Activated naive CD8-positive, alpha-beta T cell treated with anti-CD3 and anti-CD28 coated beads, Interleukin-2, amount 50 U/mL, for 16 hours (primary cell): ENCODE measurements around the gene PUS3.

Source experiments
- DNase-seq: peaks from one replicate; pipeline ENCODE4 v3.0.0-alpha.2; 2020; ENCODE audit warnings: low read depth, low spot score

Gene PUS3

DNA sequence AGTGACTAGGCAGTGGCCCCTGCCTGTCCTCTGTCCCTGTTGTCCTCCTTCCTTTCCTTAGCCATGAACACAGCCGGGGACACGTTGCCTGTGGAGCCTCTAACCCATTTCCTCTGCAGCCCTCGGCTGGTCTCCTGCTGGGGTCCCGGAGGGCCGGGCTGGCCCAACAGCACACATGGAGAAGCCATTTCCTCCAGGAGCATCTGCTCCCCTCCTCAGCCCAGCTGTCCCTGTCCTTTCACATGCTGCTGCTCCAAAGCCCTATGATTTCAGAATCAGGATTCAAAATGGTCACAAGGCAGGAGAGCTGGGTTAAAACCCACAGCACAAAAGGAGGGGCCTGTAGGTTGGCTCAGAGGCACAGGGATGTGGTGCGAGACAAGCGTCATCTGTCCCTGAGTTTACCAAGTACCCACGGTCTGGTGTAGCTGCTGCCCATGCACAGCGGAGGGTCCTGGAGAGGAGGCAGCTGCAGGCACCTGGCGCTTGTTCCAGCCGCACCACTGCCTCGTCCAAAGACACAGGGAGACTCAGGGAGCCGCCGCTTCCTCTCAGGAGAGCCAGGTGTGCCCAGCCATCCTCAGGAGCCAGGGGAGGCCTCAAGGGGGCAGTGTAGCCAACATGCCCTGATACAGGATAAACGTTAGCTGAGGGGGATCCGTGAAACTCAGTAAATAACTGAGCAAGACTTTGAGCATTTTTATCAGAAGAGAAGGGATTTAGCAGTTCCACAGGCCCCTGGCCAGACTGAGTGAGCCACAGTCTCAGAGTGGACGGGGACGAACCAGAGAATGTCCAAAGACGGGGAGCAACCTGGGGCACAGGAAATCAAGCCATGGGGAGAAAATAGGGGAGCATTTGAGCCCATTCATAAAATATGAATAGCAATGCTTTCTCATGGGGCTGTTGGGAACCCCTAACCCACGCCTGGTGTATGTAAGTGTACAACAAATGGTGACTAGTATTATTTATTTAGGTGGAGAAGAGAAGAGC, 38.9 kb upstream of the PUS3 start:
- DNase-seq: no peak

DNA sequence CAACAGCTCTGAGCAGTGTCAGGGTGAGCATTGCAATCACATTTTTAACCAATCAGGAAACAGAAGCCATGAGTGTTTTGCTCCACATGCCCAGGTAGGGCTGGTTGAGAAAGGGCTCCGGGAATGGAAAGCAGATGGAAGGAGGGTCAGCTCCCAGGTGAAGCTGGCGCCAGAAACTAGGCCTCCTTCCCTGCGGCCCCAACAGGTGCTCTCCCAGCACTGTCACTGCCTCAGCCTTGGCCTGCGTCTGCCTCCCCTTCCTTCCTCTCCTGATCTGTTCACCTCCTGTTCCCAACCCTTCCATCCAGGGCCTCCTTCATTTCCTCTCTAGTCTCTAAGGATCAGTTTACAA, 38.2 kb upstream of the PUS3 start:
- no peak for DNase-seq

DNA sequence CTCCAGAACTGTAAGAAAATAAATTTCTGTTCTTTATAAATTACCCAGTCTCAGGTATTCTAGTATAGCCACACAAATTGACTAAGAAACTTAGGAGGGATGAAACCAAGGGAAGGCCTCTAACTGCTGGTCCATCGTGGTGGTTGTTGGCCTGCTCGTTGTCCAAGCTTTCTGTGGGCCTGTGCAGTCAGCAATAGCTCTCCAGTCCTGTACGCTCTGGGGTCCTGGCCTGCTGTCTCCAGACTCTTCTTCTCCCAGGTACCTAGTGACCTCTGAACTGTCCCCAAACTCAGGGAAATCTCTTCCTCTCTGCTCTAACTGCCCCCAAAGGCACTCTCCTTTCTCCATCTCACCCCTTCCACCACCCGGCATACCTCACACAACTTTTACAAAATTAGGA, 37.1 kb upstream of the PUS3 start:
- no peak for DNase-seq

DNA sequence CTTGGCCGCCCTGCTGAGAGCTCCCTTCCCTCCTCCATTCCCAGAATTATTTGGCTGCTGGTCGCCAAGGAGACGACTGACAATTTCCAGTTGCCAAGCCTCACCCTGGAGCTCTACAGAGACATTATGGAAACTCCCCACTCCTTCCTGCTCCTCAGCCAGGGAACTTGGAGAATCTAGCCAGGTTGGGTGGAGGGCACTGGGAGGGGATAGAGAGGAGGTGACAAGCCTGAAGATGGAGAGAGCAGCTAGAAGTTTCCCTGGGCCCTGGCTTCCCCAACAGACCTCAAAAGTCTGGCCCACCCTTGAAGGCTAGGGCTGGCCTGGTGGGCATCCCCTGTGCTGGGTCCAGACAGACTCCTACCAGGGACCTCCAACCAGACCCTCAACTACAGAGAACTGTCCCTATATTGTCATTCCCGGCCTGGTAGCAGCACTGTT, 36.1 kb upstream of the PUS3 start:
- no peak for DNase-seq

DNA sequence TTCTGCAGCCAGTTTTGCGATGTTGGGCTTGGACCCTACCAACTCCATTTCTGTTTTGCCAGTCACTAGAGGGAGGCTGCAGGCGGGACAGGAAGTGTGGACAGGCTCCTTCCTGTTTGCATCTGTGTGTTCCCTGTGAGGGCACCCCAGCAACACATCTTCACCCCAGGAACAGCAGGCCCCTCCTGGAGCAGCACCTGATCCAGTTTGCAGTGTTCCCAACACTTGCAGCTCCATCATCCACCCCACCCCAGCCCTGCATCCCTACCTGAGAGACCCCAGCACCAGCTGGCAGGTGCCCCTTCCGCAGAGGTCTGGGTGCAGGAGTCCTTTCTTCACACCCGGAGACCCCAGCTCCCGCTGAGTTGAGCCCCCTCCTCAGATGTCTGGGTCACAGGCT, 35.4 kb upstream of the PUS3 start:
- no peak for DNase-seq

DNA sequence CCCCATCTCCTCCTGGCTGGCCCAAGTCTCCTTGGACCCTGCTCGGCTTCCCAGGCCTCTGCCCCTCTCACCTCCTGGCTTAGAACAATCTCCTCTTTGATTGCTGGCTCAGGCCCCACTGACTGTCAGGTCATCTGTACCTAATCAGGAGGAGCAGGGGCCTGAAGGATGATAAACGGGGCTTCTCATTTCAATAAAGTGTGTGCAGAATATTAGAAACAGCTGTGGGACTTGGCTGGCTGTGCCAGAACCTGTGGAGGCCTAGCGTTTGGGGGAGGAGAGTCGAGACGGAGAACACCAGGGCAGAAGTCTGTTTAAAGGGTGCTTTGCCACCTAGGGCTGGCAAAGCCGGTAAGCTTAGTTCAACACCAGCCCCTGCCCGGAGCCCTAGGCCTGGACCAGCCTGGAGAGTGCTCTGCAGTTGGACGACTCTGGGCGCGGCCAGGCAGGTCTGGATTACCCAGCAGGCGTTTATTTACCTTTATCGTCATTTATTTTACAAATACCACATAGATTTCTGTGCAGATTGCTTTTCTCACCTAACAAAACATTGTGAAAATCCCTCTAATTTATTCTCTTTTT, 32.7 kb upstream of the PUS3 start:
- DNase-seq: no peak

DNA sequence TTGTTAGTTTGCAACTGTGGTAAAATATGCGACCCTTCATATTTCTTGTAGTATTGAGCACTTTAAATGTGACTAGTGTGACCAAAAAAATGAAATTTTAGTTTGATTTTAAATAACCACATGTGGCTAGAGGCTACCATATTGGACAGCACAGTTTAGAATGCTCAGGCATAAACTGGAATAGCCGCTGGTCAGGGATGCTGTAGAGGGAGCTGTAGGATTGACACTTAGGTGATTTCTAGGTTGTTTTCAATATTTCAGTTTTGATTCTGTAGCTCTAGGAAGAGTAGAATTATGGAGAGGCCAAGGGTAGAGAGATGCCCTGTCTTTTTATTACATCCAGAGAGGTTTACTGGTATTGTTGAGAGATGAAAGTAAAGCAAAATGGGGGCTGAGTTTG, 32.0 kb upstream of the PUS3 start:
- DNase-seq: no peak

DNA sequence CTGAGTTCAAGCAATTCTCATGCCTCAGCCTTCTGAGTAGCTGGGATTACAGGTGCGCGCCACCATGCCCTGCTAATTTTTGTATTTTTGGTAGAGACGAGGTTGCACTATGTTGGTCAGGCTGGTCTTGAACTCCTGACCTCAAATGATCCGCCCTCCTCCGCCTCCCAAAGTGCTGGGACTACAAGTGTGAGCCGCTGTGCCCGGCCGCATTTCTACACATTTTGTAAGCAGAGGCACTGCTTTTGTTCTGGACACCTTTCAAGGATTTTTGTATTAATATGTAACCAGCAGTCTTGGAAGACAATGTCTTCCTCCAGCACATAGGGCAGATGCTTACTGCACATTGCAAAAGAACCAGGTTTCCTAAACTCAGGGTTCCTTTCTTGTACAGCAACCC, 31.5 kb upstream of the PUS3 start:
- no peak for DNase-seq

DNA sequence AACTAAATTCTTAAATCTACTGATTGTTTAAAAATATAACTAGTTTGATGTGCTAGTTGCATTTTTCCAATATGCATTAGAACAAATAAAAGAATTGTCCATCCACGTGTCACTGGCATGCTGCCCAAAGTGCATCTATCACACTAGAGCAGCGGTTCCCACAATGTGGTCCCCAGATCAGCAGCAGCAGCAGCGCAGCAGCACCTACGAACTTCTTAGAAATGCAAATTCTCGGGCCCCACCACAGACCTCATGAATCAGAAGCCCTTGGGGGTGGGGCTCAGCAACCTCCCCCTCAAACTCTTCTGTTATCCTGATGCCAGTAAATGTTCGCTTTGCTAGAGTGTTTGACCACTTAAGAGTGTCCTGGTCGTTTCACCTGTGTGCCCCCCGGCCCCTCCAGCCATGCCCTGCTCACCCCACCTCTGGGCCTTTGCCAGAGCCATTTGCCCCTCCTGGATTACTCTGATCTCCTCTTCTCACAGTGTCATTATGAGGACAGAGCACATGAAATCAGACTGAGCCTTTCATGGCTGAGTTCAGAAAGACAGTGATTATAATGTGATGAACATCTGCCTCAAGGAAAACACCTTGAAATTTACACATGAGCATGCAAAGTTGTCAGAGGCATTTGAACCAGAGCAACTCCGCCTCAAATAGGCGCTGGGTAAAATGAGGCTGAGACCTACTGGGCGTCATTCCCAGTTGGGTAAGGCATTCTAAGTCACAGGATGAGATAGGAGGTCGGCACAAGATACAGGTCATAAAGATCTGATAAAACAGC, 30.2 kb upstream of the PUS3 start:
- no peak for DNase-seq

DNA sequence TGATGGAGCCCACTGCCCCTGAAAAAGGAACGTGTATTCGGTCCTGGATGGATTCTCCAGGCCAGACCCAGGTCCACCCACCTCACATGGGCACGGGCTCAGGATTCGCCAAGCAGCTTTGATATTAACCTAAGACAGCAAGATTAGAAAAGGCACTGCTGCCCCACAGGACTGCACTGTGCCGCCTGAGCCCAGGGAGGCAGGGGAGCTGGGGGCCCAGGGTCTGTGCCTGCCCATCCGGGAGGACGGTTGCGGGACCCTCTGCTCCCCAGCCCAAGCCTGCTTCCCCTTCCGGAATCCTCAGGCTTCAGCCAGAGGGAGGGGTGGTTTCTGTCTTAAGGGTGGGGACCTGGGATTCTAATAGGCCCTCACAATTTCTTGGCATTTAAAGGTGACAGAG, 29.3 kb upstream of the PUS3 start:
- DNase-seq: no peak

DNA sequence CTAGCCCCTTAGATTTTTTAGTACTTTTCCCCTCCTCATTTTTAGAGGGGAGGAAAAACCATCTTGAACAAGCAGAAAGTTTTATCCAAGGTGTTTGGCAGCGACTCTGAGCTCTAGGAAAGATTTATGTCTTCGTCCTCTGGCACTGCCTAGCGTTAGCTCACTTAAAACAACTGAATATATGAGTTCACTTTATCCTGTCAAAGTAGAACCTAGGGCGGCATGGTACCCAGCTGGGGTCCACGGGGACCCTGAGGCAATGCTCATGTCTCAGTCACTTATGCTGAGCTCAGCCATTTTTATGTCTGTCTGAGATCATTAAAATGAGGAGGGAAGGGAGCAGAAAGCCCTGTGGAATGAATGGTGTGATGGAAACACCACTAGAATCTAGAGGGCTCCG, 28.7 kb upstream of the PUS3 start:
- no peak for DNase-seq

DNA sequence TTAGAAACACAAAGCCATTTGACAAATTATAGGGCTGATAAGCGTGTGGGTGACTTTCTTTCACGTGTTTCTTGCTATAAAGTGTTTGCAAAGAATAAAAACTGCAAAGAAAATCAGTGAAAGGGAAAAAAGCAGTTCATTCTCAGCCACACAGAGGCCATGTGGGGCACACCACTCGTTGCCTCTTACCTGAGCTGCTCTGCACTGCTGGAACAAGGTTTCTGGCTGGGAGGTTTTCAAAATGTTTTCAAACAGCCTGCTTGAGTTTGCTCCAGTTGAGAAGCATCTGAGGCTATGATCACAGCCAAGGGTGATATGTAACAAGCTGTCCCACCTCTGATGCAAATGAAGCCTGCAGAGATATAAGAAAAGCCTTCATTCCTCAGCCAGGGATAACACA, 28.1 kb upstream of the PUS3 start:
- DNase-seq: no peak

DNA sequence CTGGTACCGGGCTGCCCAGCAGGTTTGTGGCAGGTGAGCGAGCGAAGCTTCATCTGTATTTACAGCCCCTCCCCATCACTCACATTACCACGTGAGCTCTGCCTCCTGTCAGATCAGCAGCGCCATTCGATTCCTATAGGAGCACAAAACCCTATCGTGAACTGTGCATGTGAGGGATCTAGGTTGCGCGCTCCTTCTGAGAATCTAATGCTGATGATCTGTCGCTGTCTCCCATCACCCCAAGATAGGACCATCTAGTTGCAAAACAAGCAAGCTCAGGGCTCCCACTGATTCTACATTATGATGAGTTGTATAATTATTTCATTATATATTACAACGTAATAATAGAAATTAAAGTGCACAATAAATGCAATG, 27.1 kb upstream of the PUS3 start:
- no peak for DNase-seq

DNA sequence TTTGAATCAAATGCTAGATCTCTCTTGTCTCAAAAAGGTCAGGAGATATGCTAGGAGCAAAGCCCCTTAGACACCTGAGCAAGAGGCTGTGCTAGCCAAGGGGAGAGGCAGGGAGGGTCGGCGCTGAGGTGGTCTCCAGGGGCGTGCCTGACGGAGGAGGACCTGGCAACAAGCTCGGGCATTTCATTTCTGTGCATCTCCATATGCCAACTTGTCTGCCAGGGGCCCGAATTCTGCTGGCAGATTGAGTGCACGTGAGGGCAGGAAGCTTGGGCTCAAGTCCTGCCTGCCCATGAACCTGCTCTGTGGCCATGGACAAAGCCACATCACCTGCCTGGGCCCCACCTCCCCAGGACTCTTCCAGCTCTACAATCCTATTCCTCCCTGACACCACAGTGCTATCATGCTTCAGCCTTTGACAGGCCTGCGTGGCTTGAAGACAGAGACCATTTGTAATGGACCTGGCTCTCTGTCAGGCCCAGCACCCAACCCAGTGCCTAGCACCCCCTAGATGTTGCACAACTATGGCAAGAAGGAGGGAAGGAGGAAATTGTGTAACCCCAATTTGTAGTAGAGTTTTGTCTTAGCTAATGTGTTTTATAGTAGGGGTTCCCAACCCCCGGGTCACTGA, 26.6 kb upstream of the PUS3 start:
- DNase-seq: no peak

DNA sequence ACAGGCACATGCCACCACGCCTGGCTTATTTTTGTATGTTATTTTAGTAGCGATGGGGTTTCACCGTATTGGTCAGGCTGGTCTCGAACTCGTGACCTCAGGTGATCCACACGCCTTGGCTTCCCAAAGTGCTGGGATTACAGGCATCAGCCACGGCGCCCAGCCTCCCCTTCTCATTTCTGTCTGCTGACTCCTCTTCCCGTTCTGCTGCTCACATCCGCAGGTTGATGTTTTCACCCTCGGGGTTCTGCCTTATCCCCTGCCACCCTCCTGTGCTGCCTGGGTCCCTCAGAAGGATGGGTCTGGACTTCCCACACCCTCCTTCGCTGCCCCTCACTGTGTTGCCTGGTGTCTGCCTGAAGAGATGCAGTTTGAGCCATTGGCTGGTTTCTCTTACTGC, 23.7 kb upstream of the PUS3 start:
- DNase-seq: no peak

DNA sequence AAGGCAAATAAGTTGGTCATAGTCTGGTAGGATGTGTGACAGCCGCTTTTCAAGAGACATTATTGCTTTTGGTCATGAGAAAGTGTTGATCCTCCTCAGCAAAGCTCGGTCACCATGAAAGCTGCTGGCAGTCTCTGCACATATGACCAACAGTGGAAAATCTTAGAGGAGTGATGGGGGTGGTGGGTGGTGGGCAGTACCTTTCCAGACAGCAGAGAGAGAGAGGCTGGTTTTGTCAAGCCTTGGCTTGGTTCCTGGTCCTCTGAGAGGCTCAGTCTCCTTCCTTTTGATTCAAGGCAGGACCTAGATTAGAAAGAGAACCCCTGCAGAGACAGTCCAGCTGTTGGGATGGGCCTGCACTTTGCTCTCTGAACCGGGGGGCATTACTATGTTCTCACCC, 22.8 kb upstream of the PUS3 start:
- DNase-seq: no peak

DNA sequence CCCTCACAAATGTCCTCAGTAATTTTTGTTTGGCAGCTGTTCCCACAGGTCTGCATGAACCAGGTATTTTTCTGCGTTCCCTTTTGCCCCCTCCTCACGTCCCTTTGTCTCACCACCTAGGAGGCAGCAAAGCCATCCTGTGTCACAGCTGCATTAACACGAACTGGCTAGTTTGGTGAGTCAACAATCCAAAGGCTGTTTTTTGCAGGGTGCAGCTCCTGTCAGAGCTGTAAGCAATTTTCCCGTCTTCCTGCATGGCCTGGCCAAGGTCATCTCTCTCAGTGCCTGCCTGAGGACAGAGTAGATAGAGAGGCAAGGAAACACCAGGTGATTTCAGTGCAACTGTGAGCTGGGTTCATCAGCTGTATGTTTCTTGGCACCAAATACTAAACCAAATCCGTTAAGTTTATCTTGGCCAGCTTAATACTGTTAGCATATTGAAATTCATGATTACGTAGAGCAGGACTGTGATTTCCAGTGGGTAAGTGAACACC, 22.3 kb upstream of the PUS3 start:
- no peak for DNase-seq

DNA sequence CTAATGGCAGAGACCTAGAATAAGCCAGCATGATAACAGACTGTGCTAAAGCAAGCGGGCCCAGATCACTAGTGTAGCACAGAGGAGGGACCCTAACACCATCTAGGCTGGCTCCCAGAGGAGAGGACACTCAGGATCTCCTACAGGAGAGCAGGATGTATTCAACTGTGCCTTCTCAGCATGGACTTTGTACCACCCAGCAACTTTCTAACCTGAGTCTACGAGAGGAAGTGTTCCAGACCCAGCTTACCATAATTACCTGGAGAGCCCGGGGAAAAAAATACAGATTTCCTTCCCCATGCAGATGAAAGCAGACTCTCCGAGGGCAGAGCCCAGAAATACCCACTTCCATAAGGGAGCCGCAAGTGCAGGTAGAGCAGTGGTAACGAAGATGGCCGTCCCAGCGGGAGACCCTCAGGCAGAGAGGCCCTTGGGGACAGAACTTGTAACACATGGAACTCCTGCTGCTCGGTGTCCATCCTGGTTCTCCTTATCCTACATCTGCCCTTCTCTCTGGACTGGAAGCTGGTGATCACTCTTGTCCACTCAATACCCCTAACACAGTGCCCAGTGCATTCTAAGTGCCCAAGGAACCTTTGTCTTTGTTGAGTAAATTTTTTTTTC, 21.5 kb upstream of the PUS3 start:
- no peak for DNase-seq

DNA sequence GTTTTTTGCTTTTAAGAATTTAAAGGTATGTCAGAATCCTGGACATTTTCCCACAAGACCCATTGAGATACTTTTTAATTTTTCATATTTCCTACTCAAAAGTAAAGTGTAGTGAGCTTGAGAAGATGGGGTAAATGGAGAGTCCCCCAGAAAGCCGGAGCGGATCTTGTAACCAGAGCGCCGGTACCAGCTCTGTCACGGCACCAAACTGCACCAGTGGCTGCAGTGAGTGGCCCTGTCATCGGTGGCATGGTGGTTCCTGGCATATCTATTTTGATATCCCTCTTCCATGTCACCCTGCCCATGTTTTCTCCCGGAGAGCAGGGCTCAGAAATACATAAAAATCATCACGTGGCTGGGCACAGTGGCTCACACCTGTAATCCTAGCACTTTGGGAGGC, 20.6 kb upstream of the PUS3 start:
- no peak for DNase-seq

DNA sequence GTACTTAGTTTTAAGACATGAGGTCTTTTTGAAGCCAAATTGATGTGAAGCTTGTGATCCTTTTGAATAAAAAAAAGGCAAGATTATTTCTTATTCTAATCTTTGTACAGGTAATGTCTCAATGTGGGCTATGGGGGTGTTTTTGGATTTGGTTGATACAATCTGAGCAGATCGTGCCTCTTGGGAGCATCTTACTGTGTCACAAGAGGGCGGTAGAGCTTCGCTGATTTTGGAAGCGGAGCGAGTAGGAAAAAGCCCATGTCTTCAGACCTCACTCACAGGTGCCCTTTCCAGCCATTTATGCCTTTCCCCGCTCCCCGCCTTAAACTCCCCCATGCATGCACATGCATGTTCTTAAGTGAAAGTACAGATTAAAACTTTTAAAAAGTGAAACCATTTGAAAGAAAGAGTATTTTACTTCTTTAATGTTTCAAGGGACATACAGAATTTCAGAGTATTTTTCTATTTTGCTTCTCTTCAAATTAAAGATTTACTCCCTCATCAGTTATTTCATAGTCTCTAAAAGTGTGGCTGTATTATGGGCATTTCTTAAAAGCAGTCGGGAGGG, 20.1 kb upstream of the PUS3 start:
- no peak for DNase-seq

DNA sequence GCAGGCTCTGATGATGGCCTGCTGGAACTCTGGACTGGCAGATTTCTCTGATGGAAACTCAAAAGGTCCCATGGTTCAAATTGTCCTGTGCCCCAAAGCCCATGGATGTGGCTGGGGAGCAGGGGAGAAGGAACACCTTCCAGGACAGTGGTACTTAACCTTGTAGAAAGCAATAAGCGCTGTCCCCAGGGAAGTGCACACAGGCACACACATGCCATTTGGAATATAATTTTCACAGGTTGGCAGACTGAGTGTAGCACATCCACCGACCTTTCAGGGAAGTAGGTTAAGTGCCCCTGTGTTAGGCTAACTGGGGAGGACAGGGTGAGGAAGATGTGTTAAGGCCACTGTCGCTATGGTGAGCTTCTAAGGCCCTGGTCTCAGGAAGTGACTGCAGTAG, 19.1 kb upstream of the PUS3 start:
- DNase-seq: no peak
